Left lung (tissue), 10 donors: ENCODE results near the gene FAM240A. TPM values are rescaled to one million over a fixed set of nuclear protein-coding genes. Genes with fewer than 3 reads are reported as not detected.

Experiments used
- ATAC-seq: fragments of 200-7000 bp; cut with Tn5 transposase; one replicate; pipeline ENCODE4 v1.9.1; 2020; ENCODE audit warnings: moderate library complexity
- DNase-seq, 4 donors: peaks; one replicate each; pipeline ENCODE4 v3.0.0-alpha.2; 2013 to 2020
- H3K27ac ChIP-seq, 2 donors: fragments of 200-600 bp; sonication (generic) in 1 of 2; one replicate each; pipeline versions ENCODE4 v1.5.0 to v1.8.0; 2020 to 2021
- H3K27me3 ChIP-seq, 2 donors: fragments of 200-600 bp; sonication (generic) in 1 of 2; one replicate each; pipeline versions ENCODE4 v1.5.0 to v1.8.0; 2020 to 2021
- H3K36me3 ChIP-seq, 2 donors: fragments of 200-600 bp; sonication (generic) in 1 of 2; one replicate each; pipeline versions ENCODE4 v1.5.0 to v1.8.0; 2020 to 2021
- H3K4me1 ChIP-seq, 2 donors: fragments of 200-600 bp; one replicate each; pipeline ENCODE4 v1.8.0; 2021
- H3K4me3 ChIP-seq, 2 donors: fragments of 200-600 bp; sonication (generic) in 1 of 2; one replicate each; pipeline versions ENCODE4 v1.5.0 to v1.8.0; 2020 to 2021; ENCODE audit warnings: mild to moderate bottlenecking in 1 of 2
- H3K9me3 ChIP-seq, 2 donors: fragments of 200-600 bp; sonication (generic) in 1 of 2; one replicate each; pipeline versions ENCODE4 v1.5.0 to v1.8.0; 2020 to 2021
- intact Hi-C, 2 donors: fragments of 100-400 bp; cut with DNase I; formaldehyde crosslinking; loops; one replicate each; pipeline versions ENCODE4 v1.11.2 to v1.14.2; 2022
- polyA plus RNA-seq, 6 donors: library from polyadenylated mRNA; unstranded; fragments of 120-200 nt; gene quantifications; one replicate each; pipeline ENCODE4 v1.2.1, GENCODE V29; 2013; ENCODE audit not compliant: insufficient read length in 6 of 6
- total RNA-seq, 2 donors: library from RNA; stranded (reverse); fragmentation: NEBNext Ultra II Directional; extraction: Animal tissue kit (Norgen Biotek cat#: 25700); gene quantifications; one replicate each; pipeline ENCODE4 v1.2.1, GENCODE V29; 2021
- TF ChIP-seq, protein P1 (sequence below), 2 donors: fragments of 200-600 bp; sonication (generic) in 1 of 2; IDR thresholded peaks; one replicate each; pipeline versions ENCODE4 v1.5.0 to v1.8.0; 2021; ENCODE audit warnings: antibody characterized with exemption in 2 of 2
- donor health status: DM: no; HTN: yes; CAD: no.
- donor health status: DM: no; HTN: no; CAD: no.

FAM240A gene
- total and polyA plus RNA-seq, 8 donors: not detected

DNA sequence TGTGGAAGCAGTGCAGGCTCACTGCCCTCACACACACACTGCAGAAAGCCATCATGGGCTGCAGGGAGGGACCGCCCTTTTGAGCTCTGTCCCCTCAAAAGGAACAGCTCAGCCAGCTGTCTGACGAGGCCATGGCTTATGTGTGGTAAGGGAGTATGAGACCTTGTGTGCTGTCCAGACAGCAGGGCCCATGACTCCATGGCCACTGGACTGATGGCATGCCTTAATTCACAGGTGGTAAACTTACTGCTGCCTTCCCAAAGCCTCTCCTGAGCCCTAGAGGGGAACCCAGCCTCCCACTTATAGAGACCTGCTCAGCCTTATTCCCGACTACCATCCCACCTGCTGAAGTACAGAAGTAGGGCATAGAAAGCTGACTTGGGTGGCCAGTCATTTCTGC lies 5.6 kb downstream of the FAM240A start:
- Histone ChIP-seq H3K9me3 (no peaks in the 10 kb centered on the region), H3K4me1 (no peaks in the 10 kb centered on the region), H3K36me3 (no peaks in the 10 kb centered on the region), H3K4me3 (no peak overlapping the region), H3K27me3 (peaks cover 0 to 6% of the 10 kb centered on the region in 2 donors), H3K27ac (no peak overlapping the region)
- DNase-seq (no peak), ATAC-seq (no peak)
- TF ChIP-seq, protein P1, sequence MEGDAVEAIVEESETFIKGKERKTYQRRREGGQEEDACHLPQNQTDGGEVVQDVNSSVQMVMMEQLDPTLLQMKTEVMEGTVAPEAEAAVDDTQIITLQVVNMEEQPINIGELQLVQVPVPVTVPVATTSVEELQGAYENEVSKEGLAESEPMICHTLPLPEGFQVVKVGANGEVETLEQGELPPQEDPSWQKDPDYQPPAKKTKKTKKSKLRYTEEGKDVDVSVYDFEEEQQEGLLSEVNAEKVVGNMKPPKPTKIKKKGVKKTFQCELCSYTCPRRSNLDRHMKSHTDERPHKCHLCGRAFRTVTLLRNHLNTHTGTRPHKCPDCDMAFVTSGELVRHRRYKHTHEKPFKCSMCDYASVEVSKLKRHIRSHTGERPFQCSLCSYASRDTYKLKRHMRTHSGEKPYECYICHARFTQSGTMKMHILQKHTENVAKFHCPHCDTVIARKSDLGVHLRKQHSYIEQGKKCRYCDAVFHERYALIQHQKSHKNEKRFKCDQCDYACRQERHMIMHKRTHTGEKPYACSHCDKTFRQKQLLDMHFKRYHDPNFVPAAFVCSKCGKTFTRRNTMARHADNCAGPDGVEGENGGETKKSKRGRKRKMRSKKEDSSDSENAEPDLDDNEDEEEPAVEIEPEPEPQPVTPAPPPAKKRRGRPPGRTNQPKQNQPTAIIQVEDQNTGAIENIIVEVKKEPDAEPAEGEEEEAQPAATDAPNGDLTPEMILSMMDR (IDR thresholded peaks at IDR 0.05): no peak
- intact Hi-C loops: no loop called here

DNA sequence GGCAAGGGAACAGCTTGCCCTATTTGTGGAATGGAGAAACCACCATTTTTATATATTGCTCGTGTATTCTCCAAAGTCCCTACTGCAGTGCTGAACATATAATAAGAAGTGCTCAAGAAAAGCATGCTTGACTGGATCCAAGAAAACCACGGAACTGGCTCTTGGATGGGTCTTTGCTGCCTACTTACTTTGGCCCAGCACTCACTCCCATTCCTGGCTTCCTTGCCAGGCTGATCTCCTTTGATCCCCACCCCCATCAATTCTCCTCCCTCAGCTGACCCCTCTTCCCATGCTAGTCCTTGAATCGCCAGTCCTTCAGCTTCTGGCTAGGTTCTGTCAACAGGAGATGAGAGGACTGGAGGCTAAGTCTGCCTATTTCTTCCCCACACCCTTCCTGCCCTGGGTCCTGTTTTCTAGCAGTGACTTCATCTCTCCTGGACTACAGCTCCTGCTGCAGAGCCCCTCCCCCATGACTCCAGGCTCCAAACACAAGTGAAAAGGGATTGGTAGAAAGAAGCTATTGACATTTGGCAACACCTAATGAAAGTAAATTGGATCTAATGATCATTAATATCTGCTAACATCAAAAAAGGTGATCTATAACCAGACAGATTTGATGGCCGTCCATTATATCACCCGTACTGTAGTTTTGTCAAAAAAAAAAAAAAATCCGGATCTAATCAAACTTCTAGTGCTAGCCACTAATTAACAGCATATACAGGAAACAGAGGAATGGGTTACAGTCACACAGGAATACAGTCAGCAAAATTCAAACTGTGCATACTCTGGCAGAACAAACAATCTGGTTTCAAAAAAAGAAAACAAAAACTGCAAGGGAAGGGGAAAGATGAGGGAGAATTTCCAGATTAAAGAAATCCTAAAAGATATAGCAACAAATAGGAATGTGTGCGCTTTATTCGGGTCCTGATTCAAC lies 7.8 kb downstream of the FAM240A start:
- Histone ChIP-seq H3K27me3 (peaks cover 0 to 6% of the 10 kb centered on the region in 2 donors), H3K36me3 (no peaks in the 10 kb centered on the region), H3K4me3 (no peak overlapping the region), H3K4me1 (no peaks in the 10 kb centered on the region), H3K27ac (no peak overlapping the region), H3K9me3 (no peaks in the 10 kb centered on the region)
- DNase-seq: no peak
- intact Hi-C loops: no loop called here
- no peak for ATAC-seq
- TF ChIP-seq, protein P1 (IDR thresholded peaks at IDR 0.05): no peak

DNA sequence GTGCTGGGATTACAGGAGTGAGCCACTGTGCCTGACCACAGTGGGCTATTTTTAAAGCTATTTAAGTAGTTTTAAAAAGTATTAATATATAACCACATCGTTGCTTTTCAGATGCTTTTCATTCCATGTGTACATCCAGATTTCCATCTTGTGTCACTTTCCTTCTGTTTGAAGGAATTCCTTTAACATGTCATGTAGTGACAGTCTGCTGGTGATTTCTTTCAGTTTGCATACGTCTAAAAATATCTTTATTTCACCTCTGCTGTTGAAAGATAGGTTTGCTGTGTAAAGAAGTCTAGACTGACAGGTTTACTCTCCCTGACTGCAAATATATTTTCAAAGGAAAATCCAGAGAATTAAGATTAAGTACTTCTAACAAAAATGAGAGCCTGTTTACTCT lies 12.2 kb downstream of the FAM240A start:
- Histone ChIP-seq H3K27me3 (no peaks in the 10 kb centered on the region), H3K9me3 (no peaks in the 10 kb centered on the region), H3K4me3 (no peak overlapping the region), H3K36me3 (no peaks in the 10 kb centered on the region), H3K27ac (no peak overlapping the region), H3K4me1 (no peaks in the 10 kb centered on the region)
- intact Hi-C loops: no loop called here
- no peak for DNase-seq
- ATAC-seq: no peak
- TF ChIP-seq, protein P1 (IDR thresholded peaks at IDR 0.05): no peak

GRCh38 chr3:46624975-46625490 lies 12.7 kb downstream of the FAM240A start:
- Histone ChIP-seq H3K36me3 (no peaks in the 10 kb centered on the region), H3K27me3 (no peaks in the 10 kb centered on the region), H3K4me3 (no peak overlapping the region), H3K27ac (no peak overlapping the region), H3K9me3 (no peaks in the 10 kb centered on the region), H3K4me1 (peaks cover 0 to 5% of the 10 kb centered on the region in 2 donors)
- DNase-seq (no peak), ATAC-seq (no peak)
- TF ChIP-seq, protein P1 (IDR thresholded peaks at IDR 0.05): no peak
- intact Hi-C loops: no loop called here

DNA sequence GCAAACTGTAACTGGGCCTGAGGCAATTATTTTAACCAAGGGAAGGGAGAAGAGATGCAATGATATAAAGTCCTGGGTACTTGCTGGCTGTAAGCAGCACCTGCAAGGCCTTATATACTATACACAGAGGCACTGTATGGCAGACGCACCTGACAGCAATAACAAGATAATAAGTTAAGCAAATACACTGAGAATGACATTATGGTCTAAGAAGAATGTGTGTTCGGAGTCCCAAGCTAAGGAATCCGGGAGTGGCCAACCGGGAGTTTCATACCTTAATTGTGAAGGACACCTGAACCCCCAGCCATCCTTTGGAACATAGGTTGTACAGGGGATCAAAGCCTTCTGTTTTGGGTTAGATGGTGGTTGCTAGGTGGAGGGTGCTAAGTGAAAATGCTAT lies 13.7 kb downstream of the FAM240A start:
- ATAC-seq (no peak), DNase-seq (no peak)
- Histone ChIP-seq H3K4me3 (no peak overlapping the region), H3K36me3 (no peaks in the 10 kb centered on the region), H3K4me1 (peaks cover 0 to 9% of the 10 kb centered on the region in 2 donors), H3K9me3 (no peaks in the 10 kb centered on the region), H3K27me3 (no peaks in the 10 kb centered on the region), H3K27ac (no peak overlapping the region)
- intact Hi-C loops: no loop called here
- TF ChIP-seq, protein P1 (IDR thresholded peaks at IDR 0.05): no peak
